Keratinocyte (primary cell): ENCODE data around the gene STAG1.

ENCODE experiments used
- EZH2 ChIP-seq: IDR thresholded peaks from one replicate; pipeline ENCODE4 v1.6.1; 2012; ENCODE audit warnings: inconsistent platforms, mild to moderate bottlenecking, low read length, moderate library complexity
- TF ChIP-seq, protein P1 (sequence below), 3 experiments: IDR thresholded peaks in 1 of 3; conservative IDR thresholded peaks in 1 of 3; optimal IDR thresholded peaks in 1 of 3; 2 replicates in 2 of 3; 3 replicates in 1 of 3; pipeline versions ENCODE3 to v1.5.1; 2011; ENCODE audit warnings: low read length in 3 of 3, mild to moderate bottlenecking in 3 of 3, moderate library complexity in 2 of 3, control low read depth in 1 of 3, inconsistent platforms in 1 of 3; ENCODE audit not compliant: insufficient read depth in 2 of 3; ENCODE audit errors: extremely low read depth in 1 of 3

DNA sequence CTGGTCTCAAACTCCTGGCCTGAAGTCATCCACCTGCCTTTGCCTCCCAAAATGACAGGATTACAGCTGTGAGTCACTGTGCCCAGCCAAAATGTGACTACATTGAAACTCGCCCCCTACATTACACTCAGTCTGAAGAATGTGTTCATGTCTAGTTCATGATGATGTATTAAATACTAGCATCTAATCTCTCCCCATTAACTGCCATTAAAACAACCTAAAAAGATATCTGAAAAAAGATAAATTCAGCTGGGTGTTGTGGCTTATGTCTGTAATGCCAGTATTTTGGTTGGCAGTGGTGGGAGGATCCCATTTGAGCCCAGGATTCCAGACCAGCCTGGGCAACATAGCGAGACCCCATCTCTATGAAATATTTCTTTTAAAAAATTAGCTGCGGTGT lies 342.6 kb downstream of the STAG1 start:
- no peak for TF ChIP-seq EZH2
- TF ChIP-seq, protein P1, sequence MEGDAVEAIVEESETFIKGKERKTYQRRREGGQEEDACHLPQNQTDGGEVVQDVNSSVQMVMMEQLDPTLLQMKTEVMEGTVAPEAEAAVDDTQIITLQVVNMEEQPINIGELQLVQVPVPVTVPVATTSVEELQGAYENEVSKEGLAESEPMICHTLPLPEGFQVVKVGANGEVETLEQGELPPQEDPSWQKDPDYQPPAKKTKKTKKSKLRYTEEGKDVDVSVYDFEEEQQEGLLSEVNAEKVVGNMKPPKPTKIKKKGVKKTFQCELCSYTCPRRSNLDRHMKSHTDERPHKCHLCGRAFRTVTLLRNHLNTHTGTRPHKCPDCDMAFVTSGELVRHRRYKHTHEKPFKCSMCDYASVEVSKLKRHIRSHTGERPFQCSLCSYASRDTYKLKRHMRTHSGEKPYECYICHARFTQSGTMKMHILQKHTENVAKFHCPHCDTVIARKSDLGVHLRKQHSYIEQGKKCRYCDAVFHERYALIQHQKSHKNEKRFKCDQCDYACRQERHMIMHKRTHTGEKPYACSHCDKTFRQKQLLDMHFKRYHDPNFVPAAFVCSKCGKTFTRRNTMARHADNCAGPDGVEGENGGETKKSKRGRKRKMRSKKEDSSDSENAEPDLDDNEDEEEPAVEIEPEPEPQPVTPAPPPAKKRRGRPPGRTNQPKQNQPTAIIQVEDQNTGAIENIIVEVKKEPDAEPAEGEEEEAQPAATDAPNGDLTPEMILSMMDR (optimal IDR thresholded peaks at IDR 0.05 in 1 of 3, IDR thresholded peaks at IDR 0.05 in 1 of 3, conservative IDR thresholded peaks at IDR 0.05 in 1 of 3; ENCODE audit: extremely low read depth in 1 of 3, insufficient read depth in 2 of 3, low read length in 3 of 3), result no peak
